ENCODE data around the gene CTU2.

The CTU2 gene

GRCh38 chr16:88753602-88754001 is 47.3 kb downstream of the CTU2 start:
- no peak for DNase-seq
- Histone ChIP-seq H3K36me3 (ENCODE audit: control insufficient read depth, insufficient read depth, low read length) (peaks cover 17% of the 10 kb centered on the region), H3K27ac (ENCODE audit: insufficient read depth, low read length, poor library complexity, severe bottlenecking) (peak overlapping the region; percentile 42), H3K9me3 (ENCODE audit: control insufficient read depth, low read length) (no peaks in the 10 kb centered on the region), H3K4me1 (ENCODE audit: control insufficient read depth, insufficient read depth, low read length, poor library complexity, severe bottlenecking) (peaks cover 11% of the 10 kb centered on the region), H3K4me3 (ENCODE audit: insufficient read depth, low read depth, low read length, poor library complexity, severe bottlenecking) (no peak overlapping the region), H3K27me3 (replicated peaks; ENCODE audit: control insufficient read depth, insufficient read depth, low read length, poor library complexity, severe bottlenecking) (no peaks in the 10 kb centered on the region)

GRCh38 chr16:88754109-88754911 is 48.0 kb downstream of the CTU2 start:
- peak overlapping the region; percentile 42 for H3K27ac ChIP-seq (ENCODE audit: insufficient read depth, low read length, poor library complexity, severe bottlenecking)
- no peaks in the 10 kb centered on the region for H3K9me3 ChIP-seq (ENCODE audit: control insufficient read depth, low read length)
- no peaks in the 10 kb centered on the region for H3K27me3 ChIP-seq (replicated peaks; ENCODE audit: control insufficient read depth, insufficient read depth, low read length, poor library complexity, severe bottlenecking)
- H3K4me3 ChIP-seq (ENCODE audit: insufficient read depth, low read depth, low read length, poor library complexity, severe bottlenecking): no peak overlapping the region
- DNase-seq: no peak
- H3K4me1 ChIP-seq (ENCODE audit: control insufficient read depth, insufficient read depth, low read length, poor library complexity, severe bottlenecking): peaks cover 18% of the 10 kb centered on the region
- H3K36me3 ChIP-seq (ENCODE audit: control insufficient read depth, insufficient read depth, low read length): peaks cover 17% of the 10 kb centered on the region

GRCh38 chr16:88754912-88755744 is 48.8 kb downstream of the CTU2 start:
- no peak for DNase-seq
- no peak overlapping the region for H3K27ac ChIP-seq (ENCODE audit: insufficient read depth, low read length, poor library complexity, severe bottlenecking)
- peaks cover 17% of the 10 kb centered on the region for H3K36me3 ChIP-seq (ENCODE audit: control insufficient read depth, insufficient read depth, low read length)
- no peaks in the 10 kb centered on the region for H3K9me3 ChIP-seq (ENCODE audit: control insufficient read depth, low read length)
- peaks cover 26% of the 10 kb centered on the region for H3K4me1 ChIP-seq (ENCODE audit: control insufficient read depth, insufficient read depth, low read length, poor library complexity, severe bottlenecking)
- H3K27me3 ChIP-seq (replicated peaks; ENCODE audit: control insufficient read depth, insufficient read depth, low read length, poor library complexity, severe bottlenecking): no peaks in the 10 kb centered on the region
- no peak overlapping the region for H3K4me3 ChIP-seq (ENCODE audit: insufficient read depth, low read depth, low read length, poor library complexity, severe bottlenecking)

DNA sequence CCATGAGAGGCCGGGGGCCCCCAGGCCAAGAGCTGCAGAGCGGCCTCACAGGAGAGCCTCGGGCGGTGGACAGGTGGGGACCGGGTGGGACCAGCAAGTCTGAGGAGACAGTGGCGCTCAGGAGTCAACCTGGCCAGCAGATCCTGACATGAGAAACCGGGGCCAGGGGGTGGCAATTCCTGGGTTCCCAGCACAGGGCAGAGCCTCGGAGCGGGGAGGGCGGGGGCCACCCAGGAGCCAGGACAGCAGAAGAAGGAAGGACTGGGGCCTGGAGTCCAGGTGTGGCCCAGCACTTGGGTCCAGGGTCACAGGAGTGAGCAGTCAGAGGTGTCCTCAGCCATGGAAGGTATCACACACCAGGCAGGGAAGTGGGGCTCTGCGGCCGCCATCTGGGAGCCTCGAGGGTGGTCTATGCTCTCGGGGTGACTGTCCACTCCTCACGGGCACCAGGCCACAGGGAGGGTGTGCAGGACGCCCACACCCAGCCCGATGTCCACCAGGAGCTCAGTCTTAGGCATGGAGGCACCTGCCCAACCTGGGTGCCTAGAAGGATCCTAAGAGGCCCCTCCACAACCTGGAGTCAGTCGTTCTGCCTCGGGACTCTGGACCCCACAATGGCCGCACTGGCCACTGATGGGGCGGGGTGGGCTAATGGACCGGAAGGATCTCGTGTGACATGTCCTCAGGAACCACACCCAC is 49.6 kb downstream of the CTU2 start:
- Histone ChIP-seq H3K36me3 (ENCODE audit: control insufficient read depth, insufficient read depth, low read length) (peaks cover 14% of the 10 kb centered on the region), H3K4me3 (ENCODE audit: insufficient read depth, low read depth, low read length, poor library complexity, severe bottlenecking) (no peak overlapping the region), H3K27me3 (replicated peaks; ENCODE audit: control insufficient read depth, insufficient read depth, low read length, poor library complexity, severe bottlenecking) (no peaks in the 10 kb centered on the region), H3K27ac (ENCODE audit: insufficient read depth, low read length, poor library complexity, severe bottlenecking) (no peak overlapping the region), H3K4me1 (ENCODE audit: control insufficient read depth, insufficient read depth, low read length, poor library complexity, severe bottlenecking) (peaks cover 33% of the 10 kb centered on the region), H3K9me3 (ENCODE audit: control insufficient read depth, low read length) (no peaks in the 10 kb centered on the region)
- DNase-seq: no peak

DNA sequence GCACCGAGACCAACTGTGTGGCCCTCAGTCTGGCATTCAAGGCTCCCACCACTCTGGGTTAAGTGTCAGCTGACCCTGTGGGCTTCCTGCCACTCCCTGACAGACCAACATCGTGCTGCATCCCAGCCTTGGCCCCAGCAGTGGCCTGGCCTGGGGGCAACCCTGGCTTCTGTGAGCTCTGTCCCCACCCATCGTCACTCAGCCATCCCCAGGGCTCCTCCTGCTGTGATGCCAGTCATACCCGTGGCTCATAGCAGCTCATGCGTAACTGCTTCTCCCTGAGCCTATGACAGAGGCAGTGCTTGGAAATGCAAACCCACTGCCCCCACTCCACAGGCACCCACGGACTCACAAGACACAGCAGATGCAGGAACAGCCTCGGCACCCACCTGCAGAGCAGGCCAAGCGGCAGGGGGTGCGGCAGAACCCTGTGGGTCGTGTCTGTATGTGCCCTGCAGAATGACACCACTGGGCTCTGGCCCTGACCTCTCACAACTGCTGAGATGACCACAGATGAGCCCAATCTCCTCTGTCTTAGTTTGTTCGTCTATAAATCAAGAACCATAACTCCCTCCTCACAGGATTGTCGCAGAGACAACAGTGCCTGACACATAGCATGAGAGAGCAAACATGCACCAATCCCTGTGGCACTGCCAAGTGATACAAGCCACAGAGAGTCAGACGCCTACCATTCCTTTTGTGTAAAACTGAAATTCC is 52.1 kb downstream of the CTU2 start:
- Histone ChIP-seq H3K27ac (ENCODE audit: insufficient read depth, low read length, poor library complexity, severe bottlenecking) (peak overlapping the region; percentile 48), H3K4me1 (ENCODE audit: control insufficient read depth, insufficient read depth, low read length, poor library complexity, severe bottlenecking) (peaks cover 50% of the 10 kb centered on the region), H3K36me3 (ENCODE audit: control insufficient read depth, insufficient read depth, low read length) (peaks cover 7% of the 10 kb centered on the region)

DNA sequence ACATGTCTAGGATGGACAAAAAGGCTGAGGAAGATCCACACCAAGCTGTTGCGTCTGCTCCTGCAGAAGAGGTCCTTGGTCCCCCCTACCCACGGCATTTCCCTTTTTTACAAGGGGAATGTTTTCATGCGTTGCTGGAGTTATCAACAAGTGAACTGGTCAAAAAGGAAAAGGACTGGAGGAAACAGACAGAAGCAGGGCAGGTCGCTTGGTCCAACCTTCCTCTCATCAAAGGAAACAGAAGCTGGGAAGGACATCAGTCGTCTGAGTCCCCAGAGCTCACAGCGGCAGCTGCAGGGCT is 52.6 kb downstream of the CTU2 start:
- no peaks in the 10 kb centered on the region for H3K27me3 ChIP-seq (replicated peaks; ENCODE audit: control insufficient read depth, insufficient read depth, low read length, poor library complexity, severe bottlenecking)
- H3K27ac ChIP-seq (ENCODE audit: insufficient read depth, low read length, poor library complexity, severe bottlenecking): peak overlapping the region; percentile 48
- H3K9me3 ChIP-seq (ENCODE audit: control insufficient read depth, low read length): no peaks in the 10 kb centered on the region
- no peak for DNase-seq
- H3K4me1 ChIP-seq (ENCODE audit: control insufficient read depth, insufficient read depth, low read length, poor library complexity, severe bottlenecking): peaks cover 50% of the 10 kb centered on the region
- H3K4me3 ChIP-seq (ENCODE audit: insufficient read depth, low read depth, low read length, poor library complexity, severe bottlenecking): no peak overlapping the region
- peaks cover 7% of the 10 kb centered on the region for H3K36me3 ChIP-seq (ENCODE audit: control insufficient read depth, insufficient read depth, low read length)

More for the DNA sequence above, 52.1 kb downstream of the CTU2 start:
- Histone ChIP-seq H3K4me3 (ENCODE audit: insufficient read depth, low read depth, low read length, poor library complexity, severe bottlenecking) (no peak overlapping the region), H3K27me3 (replicated peaks; ENCODE audit: control insufficient read depth, insufficient read depth, low read length, poor library complexity, severe bottlenecking) (no peaks in the 10 kb centered on the region), H3K9me3 (ENCODE audit: control insufficient read depth, low read length) (no peaks in the 10 kb centered on the region)
- no peak for DNase-seq

DNA sequence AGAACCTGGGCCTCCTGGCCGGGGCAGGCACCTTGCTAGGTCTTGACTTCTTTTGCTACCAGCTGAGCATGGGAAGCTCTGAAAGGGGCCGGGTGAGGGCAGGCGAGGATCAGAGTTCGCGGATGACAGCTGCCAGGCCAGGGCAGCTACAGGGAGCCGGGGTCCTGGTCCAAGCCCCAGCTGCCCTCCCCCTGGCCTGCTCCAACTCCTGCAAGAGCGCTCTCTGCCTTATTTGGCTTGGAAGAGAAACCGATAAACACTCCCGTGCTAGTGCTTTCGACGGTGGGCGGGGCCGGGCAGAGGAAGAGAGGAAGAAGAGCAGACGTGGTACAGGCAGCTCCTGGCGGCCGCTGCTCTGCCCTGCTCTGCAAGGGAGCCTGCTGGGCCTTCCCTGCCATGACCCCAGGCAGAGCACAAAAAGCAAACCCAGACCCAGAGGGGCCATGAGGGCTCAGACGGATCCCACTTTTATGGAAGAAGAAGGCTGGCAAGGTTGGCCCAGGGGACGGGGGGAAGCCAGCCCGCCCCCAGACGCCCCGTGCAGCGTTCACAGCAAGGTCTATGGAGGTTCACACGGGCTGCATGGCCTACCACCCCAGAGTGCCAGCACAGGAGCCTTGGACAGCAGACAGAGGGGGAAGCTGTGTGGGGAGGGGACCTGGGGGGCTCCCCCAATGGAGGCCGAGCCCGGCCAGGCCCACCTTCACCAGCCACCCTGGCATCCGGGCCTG is 53.1 kb downstream of the CTU2 start:
- Histone ChIP-seq H3K4me1 (ENCODE audit: control insufficient read depth, insufficient read depth, low read length, poor library complexity, severe bottlenecking) (peaks cover 50% of the 10 kb centered on the region), H3K36me3 (ENCODE audit: control insufficient read depth, insufficient read depth, low read length) (peaks cover 11% of the 10 kb centered on the region), H3K9me3 (ENCODE audit: control insufficient read depth, low read length) (no peaks in the 10 kb centered on the region), H3K4me3 (ENCODE audit: insufficient read depth, low read depth, low read length, poor library complexity, severe bottlenecking) (no peak overlapping the region), H3K27me3 (replicated peaks; ENCODE audit: control insufficient read depth, insufficient read depth, low read length, poor library complexity, severe bottlenecking) (no peaks in the 10 kb centered on the region), H3K27ac (ENCODE audit: insufficient read depth, low read length, poor library complexity, severe bottlenecking) (peak overlapping the region; percentile 48)
- DNase-seq: peak; percentile 27 to 43 (median 39)

DNA sequence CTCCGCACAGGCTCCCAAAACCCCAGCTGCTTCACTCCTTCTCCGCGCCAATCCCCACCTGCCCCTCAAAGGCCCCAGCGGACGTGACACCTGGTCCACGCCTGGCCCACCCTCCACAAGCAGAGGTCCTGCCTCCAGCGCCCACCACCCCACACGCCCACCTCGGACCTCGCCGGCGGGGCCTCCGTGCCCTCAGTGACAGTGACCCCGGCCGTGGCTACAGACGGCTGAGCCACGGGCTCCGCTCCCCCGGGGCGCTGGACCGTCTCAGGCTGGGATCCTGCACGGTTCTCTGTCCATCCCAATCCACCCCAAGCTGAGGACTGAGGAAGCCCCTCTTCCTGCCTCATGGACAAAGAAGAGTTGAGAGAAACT is 53.7 kb downstream of the CTU2 start:
- Histone ChIP-seq H3K36me3 (ENCODE audit: control insufficient read depth, insufficient read depth, low read length) (peaks cover 11% of the 10 kb centered on the region), H3K9me3 (ENCODE audit: control insufficient read depth, low read length) (no peaks in the 10 kb centered on the region), H3K4me3 (ENCODE audit: insufficient read depth, low read depth, low read length, poor library complexity, severe bottlenecking) (no peak overlapping the region), H3K27ac (ENCODE audit: insufficient read depth, low read length, poor library complexity, severe bottlenecking) (peak overlapping the region; percentile 48), H3K27me3 (replicated peaks; ENCODE audit: control insufficient read depth, insufficient read depth, low read length, poor library complexity, severe bottlenecking) (no peaks in the 10 kb centered on the region), H3K4me1 (ENCODE audit: control insufficient read depth, insufficient read depth, low read length, poor library complexity, severe bottlenecking) (peaks cover 50% of the 10 kb centered on the region)
- DNase-seq: no peak

- Histone ChIP-seq H3K27ac (ENCODE audit: insufficient read depth, low read length, poor library complexity, severe bottlenecking) (peak overlapping the region; percentile 48), H3K9me3 (ENCODE audit: control insufficient read depth, low read length) (no peaks in the 10 kb centered on the region), H3K27me3 (replicated peaks; ENCODE audit: control insufficient read depth, insufficient read depth, low read length, poor library complexity, severe bottlenecking) (no peaks in the 10 kb centered on the region), H3K4me1 (ENCODE audit: control insufficient read depth, insufficient read depth, low read length, poor library complexity, severe bottlenecking) (peaks cover 50% of the 10 kb centered on the region), H3K4me3 (ENCODE audit: insufficient read depth, low read depth, low read length, poor library complexity, severe bottlenecking) (no peak overlapping the region), H3K36me3 (ENCODE audit: control insufficient read depth, insufficient read depth, low read length) (peaks cover 11% of the 10 kb centered on the region)
- no peak for DNase-seq
These were observed 54.3 kb downstream of the CTU2 start for GRCh38 chr16:88760424-88761142.

Data from effector memory CD4-positive, alpha-beta T cell (primary cell).